Muscle of back (tissue), 13 donors: ENCODE measurements around the gene TAS2R40. TPM values are rescaled to one million over a fixed set of nuclear protein-coding genes. Genes with fewer than 3 reads are reported as not detected.
"Not testable (repeated sequence)": the region's sequence is repeated elsewhere in the genome, so short reads cannot be mapped to it uniquely, and the experiment has no call there.

Experiments
- DNase-seq, 3 donors: peaks; one replicate each; pipeline versions ENCODE4 v3.0.0 to v3.0.0-alpha.2; 2013
- long read RNA-seq, 9 donors: transcript quantifications; one replicate each; lab custom pipeline, GENCODE V29; 2026
- polyA plus RNA-seq, 10 donors: library from polyadenylated mRNA; unstranded; fragments of 120-200 nt; gene quantifications; one replicate each; pipeline ENCODE4 v1.2.1, GENCODE V29; 2013; ENCODE audit not compliant: insufficient read length in 10 of 10

Gene TAS2R40
- polyA plus RNA-seq, result not detected
- long read RNA-seq, donor 1, result 0 reads
- long read RNA-seq, donor 2, result 0 reads
- long read RNA-seq, donor 3, result 0 reads
- long read RNA-seq, donor 4, result 0 reads
- long read RNA-seq, donor 5, result 0 reads
- long read RNA-seq, donor 6, result 0 reads
- long read RNA-seq, donor 7, result 0 reads
- long read RNA-seq, donor 8, result 0 reads
- long read RNA-seq, donor 9, result 0 reads

DNA sequence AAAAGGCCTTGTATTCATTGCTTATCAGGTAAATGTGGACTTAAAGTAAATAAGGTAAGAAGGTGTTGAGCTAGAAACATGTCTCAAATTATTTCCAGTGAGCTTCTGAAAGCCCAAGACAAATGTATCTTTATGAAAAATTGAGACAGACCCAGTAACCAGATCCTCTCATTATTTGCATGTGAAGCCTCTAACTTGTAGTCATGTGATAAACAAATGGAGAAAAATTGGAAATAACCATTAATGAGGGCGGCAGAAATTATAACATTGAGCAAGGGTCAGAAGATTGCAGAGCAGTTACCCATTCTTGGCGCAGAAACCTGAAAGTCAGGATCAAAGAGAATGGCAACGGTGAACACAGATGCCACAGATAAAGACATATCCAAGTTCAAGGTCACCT lies at the start of gene TAS2R40:
TAS2R40 (plus strand) TSS at position 301 of the 400 bp plus-strand sequence; CDS start at position 343, 42 bp downstream.
- DNase-seq, result no peak

DNA sequence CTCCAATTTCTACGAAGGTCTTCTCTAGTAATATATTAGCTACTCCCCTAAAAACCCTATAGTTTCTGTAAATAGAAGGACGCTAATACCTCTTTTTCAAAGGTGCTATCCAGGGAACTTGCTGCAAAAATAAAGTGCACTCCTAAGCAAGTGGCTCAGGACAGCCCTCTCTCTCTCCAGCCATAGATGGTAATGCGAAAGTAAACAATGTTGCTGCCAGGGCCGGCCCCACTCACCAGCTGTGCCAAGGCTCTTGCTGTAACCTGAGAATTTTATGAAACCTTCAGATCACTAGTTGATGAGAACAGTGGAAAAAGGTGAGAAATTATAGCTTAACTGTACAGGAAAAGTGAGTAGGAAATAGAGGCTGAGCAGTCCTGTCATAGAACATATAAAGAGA lies 49.5 kb upstream of the TAS2R40 start:
- peak; percentile 6 to 22 (median 10) for DNase-seq

DNA sequence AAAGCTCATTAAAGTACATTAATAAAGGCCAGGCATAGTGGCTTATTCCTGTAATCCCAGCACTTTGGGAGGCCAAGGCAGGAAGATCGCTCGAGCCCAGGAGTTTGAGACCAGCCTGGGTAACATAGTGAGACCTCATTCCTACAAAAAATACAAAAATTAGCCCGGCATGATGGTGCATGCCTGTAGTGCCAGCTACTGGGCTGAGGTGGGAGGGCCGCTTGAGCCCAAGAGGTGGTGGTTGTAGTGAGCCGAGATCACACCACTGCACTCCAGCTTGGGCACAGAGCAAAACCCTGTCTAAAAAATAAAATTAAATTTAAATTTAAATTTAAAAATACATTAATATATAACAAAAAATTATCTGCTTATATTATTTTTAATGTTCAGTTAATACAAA lies 45.7 kb upstream of the TAS2R40 start:
- DNase-seq, result no peak

DNA sequence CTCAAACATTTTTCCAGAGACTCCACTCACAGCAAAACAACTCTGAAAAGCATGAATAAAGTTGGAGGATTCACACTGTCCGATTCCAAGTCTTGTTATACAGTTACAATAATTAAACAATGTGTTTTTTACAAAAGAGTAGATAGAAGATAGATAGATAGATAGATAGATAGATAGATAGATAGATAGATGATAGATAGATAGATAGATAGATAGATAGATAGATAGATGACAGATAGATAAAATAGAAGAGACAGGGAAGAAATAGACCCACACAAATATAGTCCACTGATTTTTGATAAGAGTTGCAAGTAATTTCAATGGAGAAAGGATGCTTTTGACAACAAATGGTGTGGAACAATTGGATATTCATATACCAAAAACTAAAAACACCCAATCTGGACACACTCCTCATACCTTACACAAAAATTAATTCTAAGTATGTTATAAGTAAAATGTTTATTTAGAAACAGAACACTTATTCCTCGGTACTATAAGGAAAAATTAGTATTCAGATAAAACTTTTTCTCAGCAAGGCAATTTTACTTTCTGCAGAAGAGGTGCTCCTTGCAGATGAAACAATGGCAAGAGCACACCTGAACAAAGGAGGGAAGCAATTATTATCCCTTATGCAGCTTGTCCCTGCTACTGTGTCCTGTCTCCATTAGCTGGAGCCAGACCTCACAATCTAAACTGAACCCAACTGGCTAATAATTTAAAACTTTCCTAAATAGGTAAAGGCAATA lies 44.3 kb upstream of the TAS2R40 start:
- no peak for DNase-seq

DNA sequence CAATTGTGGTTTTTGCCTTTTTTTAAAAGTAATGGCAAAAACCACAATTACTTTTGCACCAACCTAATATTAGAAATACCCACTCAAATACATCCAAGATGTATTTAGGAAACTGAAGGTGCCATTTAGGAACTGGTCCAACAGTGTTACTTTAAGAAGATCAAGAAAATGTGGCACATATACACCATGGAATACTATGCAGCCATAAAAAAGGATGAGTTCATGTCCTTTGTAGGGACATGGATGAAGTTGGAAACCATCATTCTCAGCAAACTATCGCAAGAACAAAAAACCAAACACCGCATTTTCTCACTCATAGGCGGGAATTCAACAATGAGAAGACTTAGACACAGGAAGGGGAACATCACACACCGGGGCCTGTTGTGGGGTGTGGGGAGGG lies 41.1 kb upstream of the TAS2R40 start:
- not testable (repeated sequence) for DNase-seq

DNA sequence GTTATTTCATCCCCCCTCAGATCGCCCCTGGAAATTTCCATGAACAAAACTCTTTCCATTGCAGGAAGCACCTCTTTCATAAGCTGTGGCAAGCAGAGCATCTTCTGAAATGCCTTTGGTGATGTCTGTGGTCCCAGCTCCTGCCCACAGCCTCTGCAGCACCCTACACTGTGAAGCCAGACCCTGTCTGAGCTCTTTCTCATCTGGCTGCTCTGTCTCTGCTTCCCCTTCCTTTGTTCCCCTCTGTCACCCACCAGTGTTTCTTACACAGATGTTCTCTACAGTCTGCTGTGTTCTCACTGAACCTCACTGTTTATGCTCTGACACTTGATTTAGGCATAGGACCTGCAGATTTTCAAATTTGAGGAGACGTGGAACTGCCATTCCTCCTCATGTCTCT lies 40.5 kb upstream of the TAS2R40 start:
- no peak for DNase-seq

DNA sequence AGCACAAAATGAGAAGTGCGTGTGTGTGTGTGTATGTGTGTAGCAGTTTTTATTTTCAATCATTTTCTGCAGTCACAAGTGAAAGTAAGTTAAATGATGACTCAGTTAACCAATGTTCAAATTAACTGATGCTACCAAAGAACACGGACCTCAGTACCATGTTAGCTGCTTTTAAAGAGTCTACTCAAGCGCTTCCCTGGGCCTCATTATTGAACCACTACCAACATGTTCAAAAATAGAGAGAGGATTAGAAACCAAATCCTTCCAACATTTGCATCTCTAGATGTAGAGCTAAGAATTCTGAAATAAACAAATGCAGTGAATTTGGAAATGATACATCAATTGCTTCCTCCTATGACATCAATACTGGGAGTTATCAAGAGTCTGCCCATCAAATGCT lies 38.8 kb upstream of the TAS2R40 start, which contains the start of gene TAS2R39:
TAS2R39 (plus strand) TSS at position 396 of the 400 bp plus-strand sequence; CDS start at position 396, 0 bp downstream.
- DNase-seq, result no peak

DNA sequence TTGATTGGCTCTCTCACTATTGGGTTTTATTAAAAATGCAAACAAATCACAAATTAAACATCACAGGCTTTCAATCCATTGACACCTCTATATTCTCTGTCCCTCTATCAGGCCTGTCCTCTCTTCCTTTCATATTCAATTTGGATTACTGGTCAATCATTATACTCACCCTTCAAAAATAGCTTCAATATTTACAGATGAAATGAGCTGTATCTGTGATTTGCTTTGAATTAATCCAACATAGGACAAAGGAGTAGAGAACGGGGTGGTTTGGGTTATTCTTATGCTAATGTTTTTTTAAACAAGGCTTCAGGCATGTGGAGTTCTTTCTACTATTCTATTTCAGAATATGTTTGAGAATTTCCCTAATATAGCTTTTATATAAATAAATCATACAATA lies 36.3 kb upstream of the TAS2R40 start:
- no peak for DNase-seq

DNA sequence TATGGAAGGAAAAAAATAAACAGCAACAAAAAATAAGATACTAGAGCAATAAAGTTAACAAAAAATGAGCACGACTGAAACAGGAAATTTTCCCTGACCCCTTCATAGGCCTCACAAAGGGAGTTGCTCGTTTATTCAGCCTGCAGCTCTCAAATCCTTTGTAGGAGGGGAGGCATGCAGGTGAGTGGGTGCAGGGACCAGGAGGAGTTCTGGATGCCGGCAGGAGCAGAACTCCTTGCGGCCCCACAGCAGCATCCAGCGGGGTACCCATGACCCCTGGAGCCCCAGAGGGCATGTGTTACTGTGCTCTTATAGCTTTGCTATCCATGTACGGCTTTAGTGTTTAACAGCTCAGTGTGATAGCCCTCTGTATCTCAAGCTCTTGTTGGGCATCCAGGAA lies 32.8 kb upstream of the TAS2R40 start:
- no peak for DNase-seq

DNA sequence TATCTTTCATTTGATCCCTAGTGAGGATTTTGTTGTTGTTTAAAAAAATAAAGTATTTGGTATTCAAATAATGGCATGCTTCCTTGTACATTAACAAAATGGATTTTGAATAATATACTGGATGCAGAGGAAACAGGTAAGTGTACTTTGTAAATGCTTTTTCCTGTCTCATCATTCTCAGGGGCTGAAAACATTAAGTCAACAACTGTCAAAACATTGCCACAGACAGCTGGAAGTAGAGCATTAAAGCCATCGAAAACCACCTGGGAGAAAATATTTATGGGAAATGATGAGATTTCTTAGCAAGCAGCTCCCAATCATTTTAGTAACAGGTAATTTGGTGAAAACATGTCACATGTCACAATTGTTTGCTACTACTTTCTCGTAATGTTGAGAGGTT lies 28.0 kb upstream of the TAS2R40 start:
- DNase-seq, result no peak

DNA sequence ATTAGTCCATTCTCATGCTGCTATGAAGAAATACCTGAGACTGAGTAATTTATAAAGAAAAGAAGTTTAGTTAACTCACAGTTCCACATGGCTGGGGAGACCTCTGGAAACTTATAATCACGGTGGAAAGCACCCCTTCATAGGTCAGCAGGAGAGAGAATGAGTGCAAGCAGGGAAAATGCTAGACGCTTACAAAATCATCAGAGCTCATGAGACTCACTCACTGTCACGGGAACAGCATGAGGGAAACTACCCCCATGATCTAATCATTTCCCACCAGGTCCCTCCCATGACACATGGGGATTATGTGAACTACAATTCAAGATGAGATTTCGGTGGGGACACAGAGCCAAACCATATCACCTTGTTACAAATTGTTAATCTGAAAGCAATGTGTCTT lies 22.8 kb upstream of the TAS2R40 start:
- DNase-seq, result no peak

DNA sequence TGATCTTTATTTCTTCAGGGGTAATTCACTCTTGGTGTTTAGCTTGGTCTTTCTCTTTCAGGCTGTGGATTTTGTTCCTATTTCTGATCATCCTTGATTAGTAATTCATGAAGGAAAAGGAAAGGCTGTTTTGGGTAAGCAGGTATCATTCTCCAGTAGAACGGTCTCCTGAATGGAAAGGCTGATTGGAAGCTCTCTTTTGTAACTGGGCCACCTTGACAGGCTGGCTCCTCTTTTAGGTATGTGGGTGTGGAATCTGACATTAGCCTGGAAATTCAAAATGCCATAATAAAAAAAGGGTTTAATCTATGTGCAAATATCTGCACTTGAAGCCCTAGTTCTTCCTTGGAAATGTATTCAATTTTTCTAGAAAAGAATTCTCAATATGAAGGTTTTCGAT lies 19.7 kb upstream of the TAS2R40 start:
- DNase-seq, result no peak

DNA sequence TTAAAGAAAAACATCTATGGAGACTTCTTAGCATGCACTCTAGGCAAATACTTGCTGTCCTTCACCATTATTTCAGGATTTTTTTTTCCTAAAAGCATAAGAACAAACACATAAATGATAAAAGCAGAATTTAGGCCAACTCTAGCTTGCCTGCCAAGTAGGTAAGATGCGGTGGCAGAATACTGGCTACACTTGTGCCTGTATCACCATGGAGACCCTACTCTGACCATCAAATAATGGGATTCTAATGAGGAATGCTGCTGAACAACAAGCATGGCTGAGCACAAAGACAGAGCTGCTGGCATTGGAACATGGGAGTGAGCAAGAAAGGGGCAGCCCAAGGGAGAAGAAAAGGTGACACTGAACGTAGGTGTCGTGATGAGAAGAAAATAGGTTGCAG lies 18.5 kb upstream of the TAS2R40 start:
- no peak for DNase-seq

DNA sequence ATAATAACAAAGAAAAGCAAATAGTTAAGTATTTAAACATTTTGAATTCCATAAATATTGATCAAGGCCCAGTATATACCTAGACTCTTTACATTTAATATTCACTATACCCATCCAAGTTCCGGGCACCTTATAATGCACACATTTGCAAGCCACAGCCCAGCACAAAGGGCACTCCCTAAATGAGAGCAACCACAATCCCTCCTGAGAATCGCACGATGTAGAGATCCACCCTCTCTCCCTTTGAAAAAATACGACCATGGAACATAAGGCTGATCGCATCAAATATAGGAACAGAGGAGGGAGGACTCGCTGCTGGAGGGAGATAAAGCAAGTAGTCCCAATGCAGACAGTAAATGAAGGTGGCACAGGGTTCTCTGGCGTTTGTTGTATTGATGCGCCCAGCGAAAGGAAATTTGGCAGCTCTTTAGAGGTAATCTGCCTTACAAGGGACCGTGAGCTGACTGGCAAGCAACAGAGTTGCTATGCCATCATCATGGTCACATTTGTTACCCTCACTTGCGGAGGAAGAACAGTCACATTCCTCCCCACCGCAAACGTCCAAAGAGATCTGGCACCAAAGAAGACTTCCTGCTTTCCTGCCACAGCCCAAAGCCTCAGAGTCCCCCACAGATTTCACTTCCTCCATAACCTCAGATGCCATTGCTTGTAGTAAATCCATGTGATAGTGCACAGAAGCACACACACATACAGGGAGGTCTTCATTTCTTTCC lies 16.1 kb upstream of the TAS2R40 start:
- DNase-seq, result peak in 2 of 3 donors; percentile 15 to 44

DNA sequence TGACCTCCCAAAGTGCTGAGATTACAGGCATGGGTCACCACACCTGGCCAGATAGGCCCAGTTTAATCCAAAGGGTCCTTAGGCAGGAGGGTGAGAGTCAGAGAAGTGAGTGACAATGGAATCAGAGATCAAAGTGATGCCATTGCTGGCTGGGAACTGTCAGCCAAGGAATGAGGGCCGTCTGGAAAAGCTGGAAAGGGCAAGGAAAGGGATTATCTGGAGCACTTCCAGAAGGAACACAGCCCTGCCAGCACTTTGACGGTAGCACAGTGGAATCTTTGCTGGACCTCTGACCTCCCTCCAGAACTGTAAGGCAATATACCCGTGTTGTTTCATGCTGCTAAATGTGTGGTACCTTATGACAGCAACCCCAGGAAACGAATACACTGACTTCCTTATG lies 11.3 kb upstream of the TAS2R40 start:
- DNase-seq, result no peak

DNA sequence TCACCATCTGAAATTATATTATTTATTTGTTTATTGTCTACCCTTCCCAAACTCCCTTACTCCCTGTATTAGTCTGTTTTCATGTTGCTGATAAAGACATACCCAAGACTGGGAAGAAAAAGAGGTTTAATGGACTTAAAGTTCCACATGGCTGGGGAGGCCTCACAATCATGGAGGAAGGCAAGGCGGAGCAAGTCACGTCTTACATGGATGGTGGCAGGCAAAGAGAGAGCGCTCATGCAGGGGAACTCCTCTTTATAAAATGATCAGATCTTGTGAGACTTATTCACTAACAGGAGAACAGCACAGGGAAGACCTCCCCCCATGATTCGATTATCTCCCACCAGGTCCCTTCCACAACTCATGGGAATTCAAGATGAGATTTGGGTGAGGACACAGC lies 8.4 kb upstream of the TAS2R40 start:
- not testable (repeated sequence) for DNase-seq

DNA sequence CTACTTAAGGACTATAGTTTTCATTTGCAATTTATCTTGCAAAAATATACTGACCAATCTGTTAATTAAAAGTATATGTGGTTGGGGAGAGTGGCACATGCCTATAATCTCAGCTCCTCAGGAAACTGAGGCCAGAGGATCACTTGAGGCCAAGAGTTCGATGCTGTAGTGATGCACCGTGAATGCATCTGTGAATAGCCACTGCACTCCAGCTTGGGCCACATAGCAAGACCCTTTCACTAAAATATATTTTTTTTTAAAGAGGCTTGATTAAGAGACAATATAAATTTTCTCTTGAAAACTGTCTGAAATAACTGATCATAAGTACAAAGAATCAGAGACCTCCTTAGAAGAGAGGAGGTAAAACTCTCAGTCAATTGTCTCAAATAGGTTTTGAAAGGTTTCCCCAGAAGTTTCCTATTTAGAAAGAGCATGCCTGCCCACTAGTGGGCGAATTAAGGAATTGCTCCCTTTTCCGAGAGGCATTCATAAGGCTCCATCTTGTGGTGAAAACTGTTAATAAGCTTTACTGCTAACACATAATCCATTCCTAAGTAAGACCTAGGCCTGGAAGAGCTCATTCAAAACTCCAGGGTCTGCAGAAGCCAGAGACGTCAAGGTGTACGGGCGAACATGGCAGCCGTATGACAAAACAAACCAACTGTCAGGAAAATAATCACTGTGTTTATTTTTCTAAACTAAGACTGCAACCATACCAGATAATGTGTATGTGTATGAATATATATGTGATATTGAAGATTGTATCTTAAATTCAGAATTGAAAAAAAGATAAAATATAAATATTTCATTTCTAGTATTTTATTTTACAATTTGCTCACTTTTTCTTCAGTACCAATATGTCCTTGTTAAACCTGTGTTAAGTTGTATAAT lies 6.8 kb upstream of the TAS2R40 start:
- peak; percentile 82 to 88 (median 85) for DNase-seq

DNA sequence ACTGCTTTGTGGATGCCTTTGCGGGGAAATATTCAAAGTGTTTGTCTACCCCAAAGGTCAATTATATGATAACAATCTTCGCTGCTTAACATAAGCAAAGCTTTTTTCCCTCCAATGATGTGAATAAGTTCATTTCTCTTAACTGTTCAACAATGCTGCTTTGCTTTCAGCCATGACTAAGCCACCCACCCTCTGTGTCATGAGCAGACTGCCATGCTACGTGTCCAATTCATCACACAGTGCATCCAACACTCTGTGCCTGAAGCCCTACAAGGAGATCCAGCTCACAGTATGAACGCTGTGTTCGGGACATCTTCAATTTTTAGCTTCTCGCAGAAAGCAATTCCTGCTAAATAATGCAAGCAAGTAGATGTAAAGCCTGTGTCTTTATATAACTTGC lies 5.7 kb upstream of the TAS2R40 start:
- DNase-seq, result no peak

DNA sequence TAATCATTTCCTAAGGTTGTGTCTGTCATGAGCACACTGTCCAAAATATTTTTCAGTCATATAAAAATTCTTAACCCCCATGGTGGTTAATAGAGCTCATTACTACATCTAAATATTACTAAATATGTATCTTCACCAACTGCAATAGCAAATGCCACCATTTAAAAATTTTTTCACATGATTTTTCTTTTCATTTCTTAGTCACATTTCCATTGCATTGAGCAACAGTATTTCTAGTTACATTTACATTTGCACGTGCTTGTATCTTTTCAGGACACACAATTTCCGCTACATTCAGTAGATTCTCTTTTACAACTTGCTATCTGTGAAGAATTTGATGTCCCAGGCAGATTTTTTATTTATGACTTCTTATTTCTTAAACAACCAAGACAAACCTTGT lies 5.2 kb upstream of the TAS2R40 start:
- DNase-seq, result no peak

DNA sequence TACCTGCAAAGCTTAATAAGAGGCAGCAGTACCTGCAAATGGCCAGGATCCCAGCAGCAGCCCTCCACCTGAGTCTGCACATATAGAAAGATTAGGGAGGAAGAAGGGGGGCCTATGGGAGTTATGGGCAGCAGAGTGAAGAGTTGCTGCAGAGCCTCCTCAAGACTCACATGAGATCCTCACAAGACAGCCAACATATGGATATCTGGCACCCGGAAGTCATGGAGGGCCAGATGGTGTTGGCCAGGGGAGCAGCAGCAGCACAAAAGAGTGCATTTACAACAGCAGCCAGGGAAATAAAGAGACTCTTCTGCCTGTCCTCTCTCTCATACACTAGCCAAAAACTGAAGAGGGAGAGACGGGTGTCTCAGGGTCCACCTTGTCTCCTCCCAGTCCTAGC lies 4.0 kb upstream of the TAS2R40 start:
- DNase-seq, result no peak

DNA sequence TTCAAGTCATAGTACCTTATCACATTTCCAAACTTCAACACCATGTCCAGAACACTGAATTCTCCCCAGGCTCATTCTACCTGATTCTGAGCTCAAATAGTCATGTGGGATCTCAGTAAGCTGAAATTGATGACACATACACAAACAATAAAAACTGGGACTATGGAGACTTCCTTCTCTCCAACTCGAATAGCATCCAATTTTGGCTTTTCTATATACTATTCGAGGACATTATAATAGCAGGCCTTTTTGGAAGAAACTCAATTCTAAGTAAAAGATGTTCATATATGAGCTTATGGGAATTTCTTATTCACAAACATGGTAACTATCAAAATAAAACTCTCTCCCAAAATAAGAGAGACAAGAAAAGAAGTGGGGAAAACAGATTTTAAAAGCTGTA lies 551 bp upstream of the TAS2R40 start:
- peak in 1 of 3 donors; percentile 74 for DNase-seq

DNA sequence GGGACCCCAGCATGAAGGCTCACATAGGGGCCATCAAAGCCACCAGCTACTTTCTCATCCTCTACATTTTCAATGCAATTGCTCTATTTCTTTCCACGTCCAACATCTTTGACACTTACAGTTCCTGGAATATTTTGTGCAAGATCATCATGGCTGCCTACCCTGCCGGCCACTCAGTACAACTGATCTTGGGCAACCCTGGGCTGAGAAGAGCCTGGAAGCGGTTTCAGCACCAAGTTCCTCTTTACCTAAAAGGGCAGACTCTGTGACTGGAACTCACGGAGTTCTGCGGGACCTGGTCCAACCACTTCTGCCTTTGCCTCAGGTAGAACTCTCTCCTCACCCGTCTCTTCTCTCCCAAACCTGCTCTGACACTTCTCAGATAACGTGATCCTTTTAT lies 945 bp downstream of the TAS2R40 start:
- DNase-seq, result peak in 1 of 3 donors; percentile 25
